HUDEP-2 (cell line): ENCODE data around the gene CBLL2.
"Not testable (repeated sequence)": the region's sequence is repeated elsewhere in the genome, so short reads cannot be mapped to it uniquely, and the experiment has no call there.

ENCODE experiments used
- DNase-seq, 76 experiments: peaks; one replicate each; lab custom pipeline; 2025; ENCODE audit not compliant: unreplicated experiment in 76 of 76; lab: John Stamatoyannopoulos, UW

CBLL2 gene, protein sequence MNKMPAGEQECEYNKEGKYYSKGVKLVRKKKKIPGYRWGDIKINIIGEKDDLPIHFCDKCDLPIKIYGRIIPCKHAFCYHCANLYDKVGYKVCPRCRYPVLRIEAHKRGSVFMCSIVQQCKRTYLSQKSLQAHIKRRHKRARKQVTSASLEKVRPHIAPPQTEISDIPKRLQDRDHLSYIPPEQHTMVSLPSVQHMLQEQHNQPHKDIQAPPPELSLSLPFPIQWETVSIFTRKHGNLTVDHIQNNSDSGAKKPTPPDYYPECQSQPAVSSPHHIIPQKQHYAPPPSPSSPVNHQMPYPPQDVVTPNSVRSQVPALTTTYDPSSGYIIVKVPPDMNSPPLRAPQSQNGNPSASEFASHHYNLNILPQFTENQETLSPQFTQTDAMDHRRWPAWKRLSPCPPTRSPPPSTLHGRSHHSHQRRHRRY

DNA sequence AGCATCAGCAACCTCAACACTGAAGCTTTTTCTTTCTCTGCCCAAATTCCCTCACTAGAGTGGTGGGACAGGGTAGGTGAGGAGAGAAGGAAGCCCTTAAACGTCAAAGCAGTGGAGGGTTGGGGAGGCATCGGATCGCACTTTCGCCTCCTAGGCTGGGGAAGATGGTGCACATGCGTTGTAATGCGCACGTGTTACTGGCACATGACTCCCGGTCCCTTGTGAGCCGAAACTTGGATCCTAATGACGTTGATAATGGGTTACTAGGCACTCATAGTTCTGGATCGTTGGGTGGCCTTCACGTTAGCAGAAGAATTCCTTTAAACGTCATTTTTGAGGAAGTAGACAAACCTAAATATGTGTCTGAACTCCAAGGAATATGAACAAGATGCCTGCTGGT lies at the start of gene CBLL2:
CBLL2 (plus strand) TSS at position 301 of the 400 bp plus-strand sequence; CDS start at position 380, 79 bp downstream.
- no peak for DNase-seq

DNA sequence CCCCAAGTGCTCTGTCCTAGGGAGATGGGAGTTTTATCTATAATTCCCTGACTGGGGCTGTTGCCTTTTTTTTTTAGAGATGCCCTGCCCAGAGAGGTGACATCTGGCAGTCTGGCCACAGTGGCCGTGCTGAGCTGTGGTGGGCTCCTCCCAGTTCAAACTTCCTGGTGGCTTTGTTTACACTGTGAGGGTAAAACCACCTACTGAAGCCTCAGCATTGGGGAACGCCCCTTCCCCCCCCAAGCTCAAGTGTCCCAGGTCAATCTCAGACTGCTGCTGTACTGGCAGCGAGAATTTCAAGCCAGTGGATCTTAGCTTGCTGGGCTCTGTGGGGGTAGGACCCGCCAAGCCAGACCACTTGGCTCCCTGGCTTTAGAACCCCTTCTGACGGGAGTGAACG lies 38.3 kb upstream of the CBLL2 start:
- DNase-seq, result no peak

DNA sequence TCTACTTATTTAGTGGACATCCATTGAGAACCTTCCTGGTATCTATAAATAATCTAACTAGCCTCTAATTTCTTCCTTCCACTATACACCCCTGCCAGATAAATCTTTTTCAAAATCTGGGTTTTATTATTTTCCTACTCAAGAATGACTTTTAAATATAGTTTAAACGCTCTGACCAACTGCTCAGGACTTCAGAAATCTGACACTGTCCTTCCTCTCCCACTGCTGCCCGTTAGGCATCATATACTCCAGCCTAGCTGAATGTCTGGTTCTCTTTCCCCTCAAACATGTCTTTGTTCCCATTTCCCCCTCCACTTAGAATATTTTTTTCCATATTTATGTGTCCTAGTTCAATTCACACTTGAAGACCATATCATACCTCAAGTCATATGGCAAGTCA lies 35.2 kb upstream of the CBLL2 start:
- DNase-seq, result no peak

DNA sequence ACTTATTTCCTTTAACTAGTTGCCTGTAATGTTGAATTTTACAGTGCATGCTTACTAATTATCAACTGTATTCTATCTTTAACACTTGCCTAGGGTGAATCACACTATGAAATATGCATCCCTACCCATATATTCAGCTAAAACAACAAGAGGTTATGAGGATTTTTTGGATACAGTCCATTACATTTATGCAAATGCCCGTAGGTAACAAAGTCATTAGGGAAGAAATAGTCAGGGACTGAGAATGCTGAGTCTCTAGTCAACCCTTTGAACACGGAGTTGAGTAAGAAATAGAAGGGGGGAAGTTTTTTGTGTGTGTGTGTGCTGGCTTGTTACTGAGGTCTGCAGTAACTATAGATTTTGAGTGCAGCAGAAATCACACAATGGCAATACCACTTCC lies 26.1 kb upstream of the CBLL2 start:
- DNase-seq, result no peak

DNA sequence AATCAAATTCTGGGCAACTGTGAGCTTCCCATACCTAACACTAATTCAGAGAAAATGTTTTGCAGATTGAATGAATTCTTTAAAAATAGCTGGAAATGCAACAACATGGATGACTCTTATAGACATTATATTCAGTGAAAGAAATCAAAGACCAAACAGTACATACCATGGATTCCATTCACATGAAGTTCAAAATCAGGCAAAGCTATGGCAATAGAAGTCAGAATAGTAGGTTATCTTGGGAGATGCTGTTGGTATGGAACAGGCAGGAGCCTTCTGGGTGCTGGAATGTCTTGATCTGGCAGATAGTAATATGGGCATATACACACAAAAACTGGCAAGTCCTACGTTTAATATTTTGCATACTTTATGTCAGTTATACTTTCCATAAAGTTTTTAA lies 25.5 kb upstream of the CBLL2 start:
- no peak for DNase-seq

DNA sequence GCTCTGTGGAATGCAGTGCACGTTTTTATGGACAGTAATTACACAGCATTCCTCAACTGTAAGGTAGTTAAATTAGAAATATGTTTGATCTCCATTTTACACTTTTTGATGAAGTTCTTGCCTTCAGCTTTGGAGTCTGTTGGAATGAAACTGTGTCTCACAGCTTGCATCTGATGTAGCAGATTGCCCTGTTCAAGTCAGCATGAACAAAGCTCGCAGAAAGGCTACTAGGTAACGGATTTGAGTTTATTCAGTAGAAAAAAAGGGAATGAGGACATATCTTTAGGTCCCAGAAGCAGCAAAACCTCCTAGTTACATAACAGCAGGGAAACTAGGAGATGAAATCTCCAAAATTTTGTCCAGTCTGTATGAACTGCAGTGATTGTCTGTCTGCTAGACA lies 24.3 kb upstream of the CBLL2 start:
- DNase-seq, result no peak

DNA sequence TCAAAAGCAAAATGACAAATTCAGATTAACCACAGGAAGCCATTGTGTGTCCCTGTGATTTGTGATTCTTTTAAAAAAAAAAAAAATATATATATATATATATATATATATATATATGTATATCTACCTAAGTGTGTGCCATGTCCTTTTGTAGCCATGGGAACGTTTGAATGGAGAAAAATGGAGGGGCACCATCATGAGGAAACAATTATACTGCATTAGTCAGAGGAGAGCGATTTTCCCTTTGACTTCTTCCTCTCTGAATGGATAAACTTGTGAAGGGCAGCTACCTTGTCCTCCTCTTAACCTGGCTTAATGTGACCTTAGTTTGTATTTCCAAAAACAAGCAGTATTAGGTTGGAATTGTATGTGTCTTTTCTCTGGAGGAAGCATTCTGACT lies 23.3 kb upstream of the CBLL2 start:
- DNase-seq, result no peak

DNA sequence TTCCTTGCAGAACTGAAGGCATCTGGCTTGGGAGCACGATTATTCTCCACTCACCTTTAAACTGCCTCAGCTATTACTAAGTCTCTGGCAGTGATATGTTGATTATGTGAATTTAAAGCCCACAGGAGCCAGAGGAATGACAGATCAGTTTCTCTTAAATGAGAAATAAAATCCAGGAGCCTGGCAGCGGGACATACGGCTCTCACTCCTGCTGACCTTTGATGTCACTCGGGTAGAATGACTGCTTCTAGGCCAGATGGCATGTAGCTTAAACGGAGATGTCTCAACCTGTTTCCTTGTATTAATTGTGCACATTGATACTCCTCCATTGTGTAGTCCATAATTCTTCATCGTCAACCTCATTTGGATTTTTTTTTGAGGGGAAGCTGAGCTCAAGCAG lies 4.0 kb upstream of the CBLL2 start:
- DNase-seq, result no peak

DNA sequence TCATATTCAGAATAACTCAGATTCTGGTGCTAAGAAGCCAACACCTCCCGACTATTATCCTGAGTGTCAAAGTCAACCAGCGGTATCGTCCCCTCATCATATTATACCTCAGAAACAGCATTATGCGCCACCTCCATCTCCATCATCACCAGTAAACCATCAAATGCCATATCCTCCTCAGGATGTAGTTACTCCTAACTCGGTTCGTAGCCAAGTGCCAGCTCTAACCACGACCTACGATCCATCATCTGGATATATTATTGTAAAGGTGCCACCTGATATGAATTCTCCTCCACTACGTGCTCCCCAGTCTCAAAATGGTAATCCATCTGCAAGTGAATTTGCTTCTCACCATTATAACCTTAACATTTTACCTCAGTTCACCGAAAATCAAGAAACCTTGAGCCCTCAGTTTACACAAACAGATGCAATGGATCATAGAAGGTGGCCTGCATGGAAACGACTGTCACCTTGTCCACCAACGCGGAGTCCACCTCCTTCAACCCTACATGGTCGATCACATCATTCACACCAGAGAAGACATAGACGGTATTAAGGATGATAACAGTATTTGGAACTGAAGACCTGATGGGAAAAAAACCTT lies 1.1 kb downstream of the CBLL2 start:
- DNase-seq, result no peak

DNA sequence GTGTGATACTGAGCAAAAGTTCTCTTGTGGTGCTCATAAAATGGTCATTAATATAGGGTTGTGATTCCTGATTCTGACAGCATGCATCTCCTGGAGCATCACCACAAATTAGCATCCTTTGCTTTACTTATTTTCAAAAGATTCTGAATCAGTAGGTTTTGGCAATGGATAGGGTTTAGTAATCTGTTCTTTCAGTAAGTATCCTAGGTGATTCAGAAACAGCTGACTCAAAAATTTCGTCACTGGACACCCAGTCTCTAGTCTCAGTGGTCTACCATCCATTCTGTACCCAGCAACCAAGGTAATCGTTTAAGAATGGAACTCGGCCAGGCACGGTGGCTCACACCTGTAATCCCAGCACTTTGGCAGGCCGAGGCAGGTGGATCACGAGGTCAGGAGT lies 4.1 kb downstream of the CBLL2 start:
- DNase-seq, result no peak

DNA sequence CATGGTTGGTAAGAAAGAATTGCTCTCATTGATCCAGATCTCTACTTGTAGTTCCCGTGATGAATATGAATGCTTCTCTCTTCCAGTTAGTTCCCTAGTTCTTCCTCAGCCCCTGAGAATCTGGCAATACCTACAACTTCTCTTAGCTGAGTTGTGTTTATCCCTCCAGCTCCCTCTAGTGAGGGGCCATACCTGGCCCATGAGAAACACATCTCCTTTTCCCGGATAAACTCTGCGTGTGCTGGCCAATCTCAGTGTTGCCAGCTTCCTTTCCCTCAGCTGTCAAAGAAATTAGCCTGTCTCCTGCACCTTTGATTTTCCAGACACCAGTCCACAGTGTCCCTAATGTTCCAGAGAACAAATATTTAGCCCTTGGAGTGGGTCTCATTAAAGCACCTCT lies 5.7 kb downstream of the CBLL2 start:
- DNase-seq, result no peak

DNA sequence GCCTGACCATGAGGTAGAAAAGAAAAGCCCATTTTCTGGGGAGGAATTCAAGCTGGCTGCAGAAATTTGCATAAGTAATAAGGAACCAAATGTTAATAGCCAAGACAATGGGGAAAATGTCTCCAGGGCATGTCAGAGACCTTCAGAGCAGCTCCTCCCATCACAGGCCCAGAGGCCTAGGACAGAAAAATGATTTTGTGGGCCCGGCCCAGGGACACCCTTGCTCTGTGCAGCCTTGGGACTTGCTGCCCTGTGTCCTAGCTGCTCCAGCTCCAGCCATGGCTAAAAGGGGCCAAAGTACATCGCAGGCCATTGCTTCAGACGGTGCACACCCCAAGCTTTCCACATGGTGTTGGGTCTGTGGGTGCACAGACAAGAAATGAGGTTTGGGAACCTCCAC lies 16.5 kb downstream of the CBLL2 start:
- DNase-seq, result not testable (repeated sequence)

DNA sequence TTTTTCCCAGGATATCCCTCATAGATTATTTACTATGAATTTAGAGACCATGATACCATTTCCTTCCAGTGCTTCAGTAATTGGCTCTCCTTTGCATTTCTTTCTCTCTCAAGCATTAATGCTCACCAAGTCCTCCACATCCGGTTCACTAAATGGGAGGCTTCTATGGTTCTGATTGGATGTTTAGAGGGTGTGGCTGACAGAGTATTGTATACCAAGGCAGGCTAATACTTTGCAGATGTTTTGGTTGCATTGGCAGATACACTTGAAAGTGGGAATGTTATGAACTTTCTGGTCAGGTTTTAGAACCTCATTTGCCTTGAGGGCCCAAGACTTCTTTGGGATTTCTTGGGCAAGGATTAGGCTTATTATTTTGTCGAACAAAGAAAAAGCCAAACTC lies 24.2 kb downstream of the CBLL2 start:
- DNase-seq, result no peak

DNA sequence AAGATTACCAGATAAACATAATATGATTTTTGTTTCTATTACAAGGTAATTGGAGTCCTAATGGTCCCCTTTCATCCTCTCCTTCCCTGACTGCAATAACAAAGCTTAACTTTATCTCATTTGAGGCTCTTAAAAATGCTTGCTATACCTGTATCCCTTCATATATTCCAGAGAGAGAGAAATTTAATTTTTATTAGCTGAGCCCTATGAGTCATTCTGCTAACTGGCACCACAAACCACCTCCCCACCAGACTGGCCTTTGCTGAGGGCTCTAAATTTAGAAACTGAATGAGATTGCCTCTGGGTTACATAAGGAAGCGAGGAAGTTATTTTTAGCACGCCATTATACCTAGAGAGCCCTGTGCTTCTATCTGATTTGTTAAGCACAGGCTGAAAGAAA lies 27.4 kb downstream of the CBLL2 start:
- DNase-seq, result no peak

DNA sequence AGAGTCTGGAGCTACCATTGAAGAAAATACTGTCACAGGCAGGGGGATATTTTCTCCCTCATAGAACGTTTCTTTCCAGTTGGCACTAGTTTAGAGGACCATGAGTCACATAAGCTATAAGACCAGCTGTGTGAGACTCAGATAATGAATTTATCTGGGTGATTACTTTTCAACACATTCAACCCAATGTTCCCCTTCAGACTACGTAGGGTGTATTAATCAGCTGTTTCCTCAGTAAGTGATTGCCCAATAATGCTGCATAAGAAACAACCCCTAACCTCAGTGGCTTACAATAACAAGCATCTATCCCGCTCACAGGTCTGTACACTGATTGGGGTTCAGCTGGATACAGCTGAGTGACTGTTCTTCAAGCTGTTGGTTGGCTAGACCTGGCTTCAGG lies 38.1 kb downstream of the CBLL2 start:
- no peak for DNase-seq

DNA sequence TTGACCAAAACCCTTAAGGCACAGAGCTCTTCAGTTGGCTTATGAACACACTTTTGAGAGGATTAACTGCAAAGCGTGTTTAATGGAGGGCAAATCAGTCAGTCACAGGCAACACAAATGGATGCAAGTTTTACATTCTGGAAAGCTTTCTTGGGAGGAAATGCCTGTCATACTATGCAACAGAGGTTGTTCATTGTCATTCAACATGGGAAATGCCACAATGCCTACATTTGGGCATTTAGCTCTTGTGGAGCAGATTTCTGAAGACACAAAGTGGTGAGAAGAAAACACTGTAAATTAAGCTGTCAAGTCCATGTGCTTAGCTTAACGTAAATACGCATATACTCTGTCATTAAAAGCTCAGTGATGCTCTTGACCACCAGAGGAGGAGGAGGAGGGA lies 41.1 kb downstream of the CBLL2 start:
- DNase-seq, result no peak

DNA sequence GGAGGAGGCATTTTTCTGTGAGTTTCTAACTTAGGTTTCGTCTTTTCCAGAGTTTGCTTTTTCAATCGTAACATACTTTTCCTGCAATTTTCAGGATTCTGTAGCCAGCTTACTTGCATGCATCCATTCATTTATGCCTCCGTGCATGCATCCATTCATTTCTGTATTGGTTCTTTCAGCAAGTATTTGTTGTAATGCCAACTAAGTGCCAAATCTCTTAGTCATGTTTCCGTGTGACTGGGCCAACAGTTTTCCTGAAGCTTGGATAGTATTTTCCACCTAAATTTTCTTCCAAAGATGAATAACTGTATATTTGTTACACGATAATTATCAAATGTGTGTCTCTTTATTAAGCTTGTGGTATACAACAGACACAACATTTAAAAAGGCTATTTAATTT lies 41.5 kb downstream of the CBLL2 start:
- no peak for DNase-seq

DNA sequence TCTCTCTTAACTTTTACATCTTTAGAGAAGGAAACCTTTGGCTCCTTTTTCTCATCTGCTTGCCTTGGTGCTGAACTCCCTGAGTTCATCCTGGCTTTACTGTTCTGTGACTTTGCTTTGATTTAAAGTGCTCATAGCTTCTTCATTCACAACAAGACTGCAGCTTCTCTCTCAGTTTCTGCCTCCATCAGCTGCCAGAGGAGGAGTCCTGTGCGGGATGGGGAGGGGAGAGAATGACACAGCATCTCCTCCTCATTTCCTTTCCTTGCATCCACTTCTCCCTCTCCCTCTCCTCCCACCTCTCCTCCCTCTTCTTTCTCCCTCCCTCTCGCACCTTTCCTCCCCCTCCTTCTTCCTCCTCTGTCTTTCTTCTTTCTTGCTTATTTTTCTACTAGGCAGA lies 42.0 kb downstream of the CBLL2 start:
- DNase-seq, result no peak

DNA sequence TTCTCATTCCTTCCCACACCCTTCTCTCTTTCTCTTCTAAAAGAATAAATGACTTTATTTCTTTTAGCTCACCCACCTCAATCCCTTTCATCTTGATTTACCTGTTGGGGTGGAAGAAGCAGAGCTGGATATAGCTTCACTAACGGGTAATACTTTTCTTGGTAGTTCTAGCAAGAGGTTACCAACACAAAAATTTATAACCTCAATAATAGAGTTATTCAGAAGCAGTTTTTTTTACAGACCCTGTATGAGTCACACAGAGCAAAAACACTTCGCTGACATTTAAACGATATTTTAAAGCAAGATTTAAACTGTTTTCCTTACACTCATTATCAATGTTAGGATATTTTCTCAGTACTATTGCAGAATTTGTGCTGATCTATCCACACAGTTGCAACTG lies 42.4 kb downstream of the CBLL2 start:
- no peak for DNase-seq

DNA sequence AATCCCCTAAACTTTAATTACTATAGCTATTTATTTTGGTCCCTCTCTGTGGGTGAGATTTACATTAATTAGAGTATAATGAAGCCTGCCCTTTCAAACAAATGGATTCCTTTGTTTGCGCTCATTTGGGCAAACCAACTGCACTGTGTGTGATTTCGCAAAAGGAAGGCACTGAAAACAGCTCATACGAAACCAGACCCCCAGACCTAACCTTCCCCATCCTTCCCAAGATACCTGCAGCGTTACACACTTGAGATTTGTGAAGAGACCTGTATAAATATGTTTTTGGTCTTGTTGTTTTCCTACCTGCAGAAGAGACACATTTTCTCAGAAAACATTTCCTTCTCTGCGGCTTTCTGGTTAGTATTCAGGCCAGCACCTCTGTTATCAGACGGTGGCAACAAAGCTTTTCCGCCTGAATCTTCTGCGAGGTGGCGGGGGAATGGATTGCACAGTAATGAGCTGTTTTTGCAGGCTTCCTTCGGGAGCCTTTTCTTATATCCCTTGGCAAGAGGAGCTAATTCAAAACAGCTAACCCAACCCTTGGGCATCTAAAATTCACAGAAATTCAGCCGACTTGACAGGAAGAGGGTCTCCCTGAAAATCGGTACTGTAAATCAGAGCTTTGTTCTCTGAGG lies 47.6 kb downstream of the CBLL2 start:
- DNase-seq, result no peak

DNA sequence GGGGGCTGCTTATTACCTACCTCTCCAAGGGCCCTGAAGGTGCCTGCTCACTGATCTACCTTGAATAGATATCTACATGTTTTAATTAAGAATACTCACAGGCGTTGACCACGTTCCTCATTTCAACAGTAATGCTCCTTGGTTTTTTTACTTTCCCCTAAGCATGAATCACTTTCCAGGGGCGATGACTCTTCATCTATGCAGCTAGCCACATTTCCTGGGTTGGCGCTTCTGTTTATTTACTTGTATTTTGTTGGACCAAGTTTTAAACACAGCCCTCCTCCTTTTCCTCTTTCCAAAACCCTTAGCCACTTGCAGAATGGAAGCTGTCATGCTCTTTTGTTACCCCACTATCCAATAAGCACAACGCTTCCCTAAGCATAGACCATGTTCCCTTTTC lies 50.8 kb downstream of the CBLL2 start:
- DNase-seq, result no peak
